GM18951 (cell line): ENCODE results near the gene TMPRSS13.
"Not testable (repeated sequence)": the region's sequence is repeated elsewhere in the genome, so short reads cannot be mapped to it uniquely, and the experiment has no call there.

Source experiments
- POLR2A ChIP-seq: IDR thresholded peaks from 4 replicates; pipeline ENCODE4 v1.6.1; 2011; ENCODE audit warnings: mild to moderate bottlenecking; ENCODE audit not compliant: insufficient read length, insufficient read depth; ENCODE audit errors: extremely low read depth
- in situ Hi-C: fragments of 300-500 bp; cut with MboI; formaldehyde crosslinking; loops from one replicate; pipeline ENCODE4 v1.12.0; 2022; ENCODE audit warnings: low sequenced_read_pairs, mixed read lengths, inconsistent platforms; ENCODE audit not compliant: unreplicated experiment

TMPRSS13 gene

GRCh38 chr11:117870103-117870952 is 58.9 kb downstream of the TMPRSS13 start:
- no peak for TF ChIP-seq POLR2A
- in situ Hi-C loops: no loop called here

- in situ Hi-C loops: no loop called here
- TF ChIP-seq POLR2A: no peak
Measured at GRCh38 chr11:117869604-117870003, 59.6 kb downstream of the TMPRSS13 start.

GRCh38 chr11:117868815-117869561 is 60.2 kb downstream of the TMPRSS13 start:
- in situ Hi-C loops: no loop called here
- no peak for TF ChIP-seq POLR2A

GRCh38 chr11:117868088-117868487 is 61.1 kb downstream of the TMPRSS13 start:
- in situ Hi-C loops: no loop called here
- no peak for TF ChIP-seq POLR2A

- no peak for TF ChIP-seq POLR2A
- in situ Hi-C loops: no loop called here
Measured at GRCh38 chr11:117866526-117866925, 62.7 kb downstream of the TMPRSS13 start.

- in situ Hi-C loops: not testable (repeated sequence)
Measured at GRCh38 chr11:117865546-117865945, 63.7 kb downstream of the TMPRSS13 start.

- in situ Hi-C loops: no loop called here
- TF ChIP-seq POLR2A: no peak
Measured at GRCh38 chr11:117863383-117863782, 65.8 kb downstream of the TMPRSS13 start.

GRCh38 chr11:117862753-117863152 is 66.4 kb downstream of the TMPRSS13 start:
- TF ChIP-seq POLR2A: no peak
- in situ Hi-C loops: no loop called here

- TF ChIP-seq POLR2A: no peak
- in situ Hi-C loops: no loop called here
Measured at GRCh38 chr11:117862019-117862725, 67.0 kb downstream of the TMPRSS13 start.

- TF ChIP-seq POLR2A: no peak
- in situ Hi-C loops: no loop called here
Measured at GRCh38 chr11:117861151-117862018, 67.8 kb downstream of the TMPRSS13 start.

GRCh38 chr11:117860139-117860538 is 69.1 kb downstream of the TMPRSS13 start:
- TF ChIP-seq POLR2A: no peak
- in situ Hi-C loops: no loop called here

- in situ Hi-C loops: no loop called here
- no peak for TF ChIP-seq POLR2A
Measured at GRCh38 chr11:117859488-117860112, 69.6 kb downstream of the TMPRSS13 start.
